Stimulated activated CD4-positive, alpha-beta T cell treated with anti-CD3 and anti-CD28 coated beads, TNF-alpha, amount 100 ng/mL, for 24 hours (primary cell): ENCODE data around the gene GNA12.
"Not testable (repeated sequence)": the region's sequence is repeated elsewhere in the genome, so short reads cannot be mapped to it uniquely, and the experiment has no call there.

ENCODE experiments used
- DNase-seq, 3 experiments: peaks; one replicate each; pipeline ENCODE4 v3.0.0-alpha.2; 2020; ENCODE audit warnings: low read depth in 3 of 3

The GNA12 gene

DNA sequence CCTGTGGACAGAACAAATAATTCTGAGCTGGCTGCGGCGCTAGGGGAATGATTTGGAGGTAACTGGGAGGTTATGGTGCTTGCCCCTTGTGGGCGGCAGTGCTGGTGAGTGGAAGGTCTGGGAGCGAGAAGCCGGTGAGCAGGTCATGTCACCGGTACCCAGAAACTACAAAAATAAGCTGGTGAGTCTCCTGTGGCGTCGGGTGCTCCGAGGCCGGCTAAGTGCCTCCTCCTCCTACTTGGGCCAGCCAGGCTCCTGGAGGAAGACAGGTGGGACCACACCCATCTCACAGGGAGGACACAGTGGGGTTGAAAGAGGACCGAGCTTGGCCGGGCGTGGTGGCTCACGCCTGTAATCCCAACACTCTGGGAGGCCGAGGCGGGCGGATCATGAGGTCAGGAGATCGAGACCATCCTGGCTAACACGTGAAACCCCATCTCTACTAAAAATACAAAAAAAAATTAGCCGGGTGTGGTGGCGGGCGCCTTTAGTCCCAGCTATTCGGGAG, 152.1 kb downstream of the GNA12 start:
- DNase-seq = not testable (repeated sequence)

DNA sequence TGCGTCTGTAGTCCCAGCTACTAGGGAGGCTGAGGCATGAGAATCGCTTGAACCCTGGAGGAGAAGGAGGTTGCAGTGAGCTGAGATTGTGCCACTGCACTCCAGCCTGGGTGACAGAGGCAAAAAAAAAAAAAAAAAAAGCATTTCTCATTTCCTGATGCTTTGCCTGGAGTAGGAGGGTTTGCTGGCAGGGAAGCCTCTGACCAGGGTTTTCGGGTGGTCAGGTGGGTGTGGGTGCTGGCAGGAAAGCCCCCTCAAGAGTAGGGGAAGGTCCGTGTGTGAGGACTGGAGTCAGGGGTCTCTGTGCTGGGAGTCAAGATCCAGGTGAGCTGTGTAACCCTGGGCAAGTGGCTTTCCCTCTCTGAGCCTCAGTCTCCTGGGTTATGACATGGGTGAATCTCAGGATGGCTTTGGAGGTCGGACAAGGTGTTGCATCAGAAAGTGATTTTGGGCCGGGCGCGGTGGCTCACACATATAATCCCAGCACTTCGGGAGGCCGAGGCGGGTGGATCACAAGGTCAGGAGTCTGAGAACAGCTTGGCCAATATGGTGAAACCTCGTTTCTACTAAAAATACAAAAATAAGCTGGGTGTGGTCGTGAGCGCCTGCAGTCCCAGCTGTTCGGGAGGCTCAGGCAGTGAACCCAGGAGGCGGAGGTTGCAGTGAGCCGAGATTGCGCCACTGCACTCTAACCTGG, 152.9 kb downstream of the GNA12 start:
- DNase-seq = no peak

DNA sequence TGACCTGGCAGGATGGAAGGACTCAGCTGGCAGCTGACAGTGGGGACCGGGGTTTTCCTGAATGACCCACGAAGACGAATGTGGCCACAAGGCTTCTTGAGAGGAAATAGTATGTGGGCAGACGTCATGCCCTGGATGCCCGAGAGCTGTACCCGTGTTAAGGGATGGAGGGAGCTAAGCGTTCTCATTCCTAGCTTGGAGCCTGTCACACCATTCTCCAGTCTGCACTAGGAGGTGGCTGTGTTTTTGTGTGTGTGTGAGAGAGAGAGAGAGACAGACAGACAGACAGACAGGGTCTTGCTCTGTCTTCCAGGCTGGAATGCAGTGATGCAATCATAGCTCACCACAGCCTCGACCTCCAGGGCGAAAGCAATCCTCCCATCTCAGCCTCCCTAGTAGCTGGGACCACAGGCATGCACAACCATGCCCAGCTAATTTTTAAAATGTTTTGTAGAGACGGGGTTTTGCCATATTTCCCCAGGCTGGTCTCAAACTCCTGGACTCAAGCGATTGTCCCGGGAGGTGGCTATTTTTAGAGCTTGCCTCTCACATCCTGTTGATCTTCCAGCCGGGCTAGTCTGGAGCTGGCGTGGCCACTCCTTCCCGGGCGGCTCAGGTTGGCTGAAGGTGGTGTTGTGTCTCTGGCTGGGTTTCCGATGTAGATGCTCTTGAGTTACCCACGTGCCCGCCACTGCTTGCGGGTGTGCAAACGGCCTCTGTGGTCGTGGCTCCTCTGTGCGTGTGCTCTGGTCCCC, 154.0 kb downstream of the GNA12 start:
- DNase-seq = no peak

DNA sequence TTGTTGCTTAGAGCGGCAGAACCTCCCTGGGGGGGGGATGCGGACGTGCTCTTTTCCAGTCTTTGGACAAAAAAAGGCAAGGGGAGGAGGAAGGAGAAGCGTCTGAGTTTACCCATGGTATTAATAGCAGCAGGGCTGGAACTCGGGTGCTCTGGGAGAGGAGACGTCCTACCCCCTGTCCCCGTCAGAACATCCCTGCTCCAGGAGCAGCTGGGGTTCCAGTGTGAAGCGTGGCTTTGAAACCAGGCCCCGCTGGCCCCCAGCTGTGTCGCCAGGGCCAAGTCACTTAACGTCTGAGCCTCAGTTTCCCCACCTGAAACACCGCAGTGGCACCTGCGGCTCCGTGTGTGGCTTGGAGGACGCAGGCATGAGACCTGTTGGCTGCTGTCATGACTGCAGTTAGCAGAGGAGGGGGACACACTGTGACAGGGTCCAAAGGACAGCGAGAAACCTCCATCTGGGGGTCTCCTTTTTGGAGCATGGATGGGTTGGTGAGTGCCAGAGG, 154.7 kb downstream of the GNA12 start:
- DNase-seq = no peak

DNA sequence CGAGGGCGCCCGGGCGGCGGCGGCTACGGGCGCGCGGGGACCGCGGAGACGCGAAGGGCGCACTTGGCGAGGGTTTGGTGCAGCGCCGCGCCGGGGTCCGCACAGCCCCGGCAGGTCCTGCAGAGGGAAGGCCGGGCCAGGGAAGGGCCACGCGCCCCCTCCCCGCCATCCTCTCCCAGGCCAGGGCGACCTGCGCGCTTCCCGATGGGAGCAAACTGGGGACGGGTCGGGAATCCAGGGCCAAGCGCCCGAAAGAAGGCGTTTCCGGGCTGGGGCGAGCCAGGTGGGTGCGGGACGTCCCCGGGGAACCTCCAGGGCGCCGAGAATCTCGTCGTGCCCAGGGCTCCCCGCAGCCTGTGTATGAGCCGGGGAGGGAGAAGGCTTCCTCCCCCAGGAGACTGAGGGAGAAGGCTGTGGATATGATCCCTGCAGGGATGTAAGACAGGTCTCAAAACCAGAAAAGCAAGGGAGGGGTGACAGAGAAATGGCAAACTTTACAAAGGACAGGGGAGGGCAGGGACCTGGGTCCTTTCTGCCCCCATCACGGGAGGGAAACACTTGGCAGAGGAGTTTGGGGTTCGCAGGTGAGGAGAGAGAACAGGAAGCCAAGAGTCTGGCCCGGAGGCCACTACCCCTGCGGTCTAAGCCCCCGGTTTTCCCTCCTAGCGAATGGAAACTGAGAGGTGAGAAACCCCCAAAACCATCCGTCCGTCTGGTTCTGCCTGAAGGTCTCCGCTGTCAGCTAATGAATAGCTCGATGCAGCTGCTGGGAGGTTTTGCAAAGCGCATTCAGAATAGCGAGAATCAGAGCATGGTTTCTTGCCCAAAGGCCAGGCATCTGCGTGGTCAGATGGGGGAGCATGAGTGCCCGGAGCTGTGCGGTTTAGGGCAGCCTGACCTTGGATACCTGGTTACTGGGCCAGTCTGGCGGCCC, 155.4 kb downstream of the GNA12 start:
- no peak for DNase-seq

DNA sequence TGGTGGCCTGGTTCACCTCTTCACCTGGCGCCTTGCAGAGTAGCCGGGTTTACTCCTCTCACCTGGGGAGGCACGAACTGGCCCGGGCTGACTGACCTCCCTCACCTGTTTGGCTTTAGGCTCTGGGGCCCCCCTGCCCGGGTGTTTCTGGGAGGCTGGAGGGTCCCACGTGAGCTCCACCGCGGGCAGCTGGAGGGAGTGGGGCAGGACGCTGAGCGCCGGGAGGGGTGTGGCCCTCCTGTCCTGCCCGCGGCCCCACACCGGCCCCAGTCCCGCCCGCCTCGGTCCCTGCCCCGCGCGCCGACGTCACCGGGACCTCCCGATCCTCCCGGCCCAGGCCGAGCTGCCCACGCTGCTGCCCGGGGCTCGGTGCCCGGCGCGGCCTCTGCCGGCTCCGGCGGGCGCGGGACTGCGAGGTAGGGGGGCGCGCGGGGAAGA, 156.2 kb downstream of the GNA12 start, which contains the start of gene AMZ1:
AMZ1 (plus strand) TSS at position 322 of the 438 bp plus-strand sequence. CDS start 12,250 bp downstream, outside the sequence.
- DNase-seq = no peak

DNA sequence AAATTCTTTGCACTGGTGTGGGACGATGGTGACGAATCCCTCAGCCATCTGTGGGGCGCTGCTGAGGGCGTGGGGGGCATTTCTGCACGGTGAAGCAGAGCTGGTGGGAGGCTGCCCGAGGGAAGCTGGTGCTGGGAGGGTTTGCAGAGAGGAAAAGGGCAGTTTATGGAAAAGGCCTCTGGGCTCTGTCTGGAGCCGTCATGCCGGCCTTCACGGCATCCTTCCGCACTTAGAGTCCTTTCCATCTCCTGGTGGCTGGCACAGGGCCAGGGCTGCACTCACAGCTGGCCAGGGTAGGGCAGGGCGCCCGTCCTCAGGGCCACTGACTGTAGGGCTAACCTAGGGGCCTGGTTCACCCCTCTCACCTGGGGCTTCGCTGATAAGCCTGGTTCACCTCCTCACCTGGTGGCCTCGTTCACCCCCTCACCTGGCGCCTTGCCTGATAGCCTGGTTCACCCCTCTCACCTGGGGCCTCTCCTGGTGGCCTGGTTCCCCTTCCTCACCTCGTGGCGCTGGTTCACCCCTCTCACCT, 156.7 kb downstream of the GNA12 start:
- DNase-seq = no peak

DNA sequence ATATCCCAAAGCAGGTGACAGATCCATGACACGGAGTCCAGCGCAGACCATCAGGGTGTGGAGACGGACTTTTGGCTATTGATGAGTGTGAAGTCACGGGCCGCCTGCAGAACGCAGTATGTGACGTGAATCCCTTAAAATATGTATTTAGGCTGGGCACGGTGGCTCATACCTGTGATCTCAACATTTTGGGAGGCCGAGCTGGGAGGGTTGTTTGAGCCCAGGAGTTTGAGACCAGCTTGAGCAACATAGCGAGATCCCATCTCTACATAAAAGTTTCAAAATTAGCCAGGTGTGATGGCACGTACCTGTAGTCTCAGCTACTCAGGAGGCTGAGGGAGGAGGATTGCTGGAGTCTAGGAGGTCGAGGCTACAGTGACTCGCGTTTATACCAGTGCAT, 158.0 kb downstream of the GNA12 start:
- DNase-seq = no peak

DNA sequence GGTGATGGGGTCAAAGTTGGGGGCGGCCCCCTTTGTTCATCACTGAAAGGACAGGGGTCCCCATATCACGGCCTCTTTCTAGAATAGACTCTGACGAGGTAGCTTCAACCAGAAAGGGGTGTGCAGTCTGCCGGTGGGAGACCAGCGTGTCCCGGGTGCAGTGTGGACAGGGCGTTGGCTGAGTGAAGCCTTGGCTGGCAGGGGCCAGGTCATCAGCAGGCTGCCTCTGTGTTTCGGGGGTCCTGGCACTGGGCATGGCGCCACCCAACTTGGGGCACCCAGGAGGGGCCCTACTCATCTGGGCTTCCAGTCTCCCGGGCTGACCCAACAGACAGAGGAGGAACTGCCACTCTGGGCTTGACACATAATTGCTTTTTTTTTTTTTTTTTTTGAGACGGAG, 159.6 kb downstream of the GNA12 start:
- DNase-seq = no peak

DNA sequence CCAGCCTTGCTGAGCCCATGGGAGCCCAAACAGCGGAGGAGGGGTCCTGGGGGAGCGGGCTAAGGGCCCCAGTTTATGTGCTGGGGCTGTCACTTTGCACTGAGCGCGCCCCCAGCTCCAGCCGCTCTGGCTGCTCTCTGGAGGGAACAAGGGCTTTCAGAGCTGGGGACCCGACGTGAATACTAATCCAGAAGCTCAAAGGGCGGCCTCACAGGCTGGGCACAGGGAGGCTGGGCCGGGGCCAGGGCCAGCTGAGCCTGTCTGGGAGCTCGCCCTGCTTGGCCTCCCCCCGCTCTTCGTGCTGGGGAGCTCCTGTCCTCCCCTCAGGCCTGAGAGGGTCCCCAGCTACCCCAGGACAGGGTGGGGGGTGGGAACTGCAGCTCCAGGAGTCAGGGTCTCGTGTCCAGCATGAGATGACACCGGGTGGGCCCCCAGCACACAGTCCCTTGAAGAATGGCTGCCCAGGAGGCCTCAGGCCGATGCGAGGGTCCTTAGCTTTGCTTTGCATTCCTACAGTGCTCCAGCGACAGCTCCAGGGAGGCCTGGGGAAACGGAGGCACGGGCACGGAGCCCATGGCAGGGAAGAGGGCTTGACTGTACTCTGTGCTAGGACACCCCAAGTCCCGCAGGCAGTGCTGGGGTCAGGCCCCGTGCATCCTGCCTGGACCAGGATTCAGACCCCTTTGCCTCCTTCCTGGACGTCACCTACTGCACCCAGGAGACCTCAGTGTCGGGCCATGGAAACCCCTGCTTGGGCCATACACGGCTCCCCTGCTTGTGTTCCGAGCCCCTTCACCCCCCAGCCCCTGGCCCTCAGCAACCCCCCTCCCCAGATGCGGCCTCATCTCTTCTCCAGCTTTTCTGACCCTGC, 161.9 kb downstream of the GNA12 start:
- DNase-seq = no peak

DNA sequence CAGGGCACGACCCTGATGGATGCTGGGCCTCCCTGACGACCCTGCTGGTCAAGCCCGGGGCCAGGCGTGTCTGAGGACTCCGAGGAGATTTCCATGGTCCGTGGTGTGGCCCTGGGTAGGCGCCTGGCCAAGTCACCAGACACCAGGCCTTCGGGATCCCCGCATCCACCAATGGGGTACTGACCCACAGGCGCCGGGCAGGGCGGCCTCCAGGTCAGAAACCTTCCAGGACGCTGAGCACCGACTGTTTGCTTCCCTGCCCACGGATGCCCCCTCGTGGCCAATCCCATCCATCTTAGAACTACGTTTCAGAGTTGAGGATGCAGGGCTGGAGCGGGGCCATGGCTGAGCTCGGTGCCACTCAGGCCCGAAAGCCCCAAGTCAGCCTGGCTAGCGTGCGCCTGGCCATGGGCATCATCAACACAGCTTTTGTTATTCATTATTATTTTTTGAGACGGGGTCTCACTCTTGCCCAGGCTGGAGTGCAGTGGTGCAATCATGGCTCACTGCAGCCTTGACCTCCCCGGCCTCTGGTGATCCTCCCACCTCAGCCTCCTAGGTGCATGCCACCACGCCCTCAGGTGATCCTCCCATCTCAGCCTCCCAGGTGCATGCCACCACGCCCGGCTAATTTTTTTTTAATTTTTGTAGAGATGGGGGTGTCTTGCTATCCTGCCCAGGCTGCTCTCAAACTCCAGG, 163.2 kb downstream of the GNA12 start:
- peak in 2 of 3 experiments; percentile 38 to 59 for DNase-seq

DNA sequence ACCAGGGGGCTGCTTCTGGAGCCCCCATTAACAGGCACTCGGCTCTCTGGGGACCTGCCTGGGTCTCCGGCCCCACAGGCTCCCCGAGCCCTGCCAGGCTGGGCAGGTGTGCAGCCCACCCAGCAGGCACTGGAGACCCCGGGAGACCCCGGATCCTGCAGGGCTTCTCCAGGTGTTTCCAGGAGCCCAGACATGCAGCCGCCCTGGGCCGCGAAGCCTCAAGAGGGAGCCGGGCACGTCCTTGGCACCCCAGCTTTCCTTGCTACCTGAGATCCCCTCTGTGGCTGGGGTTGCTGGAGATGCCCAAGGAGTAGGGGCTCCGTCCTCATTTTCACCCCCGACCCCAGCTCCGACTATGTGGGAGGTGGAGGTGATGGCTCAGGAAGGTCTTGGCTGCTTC, 163.9 kb downstream of the GNA12 start:
- DNase-seq = no peak

DNA sequence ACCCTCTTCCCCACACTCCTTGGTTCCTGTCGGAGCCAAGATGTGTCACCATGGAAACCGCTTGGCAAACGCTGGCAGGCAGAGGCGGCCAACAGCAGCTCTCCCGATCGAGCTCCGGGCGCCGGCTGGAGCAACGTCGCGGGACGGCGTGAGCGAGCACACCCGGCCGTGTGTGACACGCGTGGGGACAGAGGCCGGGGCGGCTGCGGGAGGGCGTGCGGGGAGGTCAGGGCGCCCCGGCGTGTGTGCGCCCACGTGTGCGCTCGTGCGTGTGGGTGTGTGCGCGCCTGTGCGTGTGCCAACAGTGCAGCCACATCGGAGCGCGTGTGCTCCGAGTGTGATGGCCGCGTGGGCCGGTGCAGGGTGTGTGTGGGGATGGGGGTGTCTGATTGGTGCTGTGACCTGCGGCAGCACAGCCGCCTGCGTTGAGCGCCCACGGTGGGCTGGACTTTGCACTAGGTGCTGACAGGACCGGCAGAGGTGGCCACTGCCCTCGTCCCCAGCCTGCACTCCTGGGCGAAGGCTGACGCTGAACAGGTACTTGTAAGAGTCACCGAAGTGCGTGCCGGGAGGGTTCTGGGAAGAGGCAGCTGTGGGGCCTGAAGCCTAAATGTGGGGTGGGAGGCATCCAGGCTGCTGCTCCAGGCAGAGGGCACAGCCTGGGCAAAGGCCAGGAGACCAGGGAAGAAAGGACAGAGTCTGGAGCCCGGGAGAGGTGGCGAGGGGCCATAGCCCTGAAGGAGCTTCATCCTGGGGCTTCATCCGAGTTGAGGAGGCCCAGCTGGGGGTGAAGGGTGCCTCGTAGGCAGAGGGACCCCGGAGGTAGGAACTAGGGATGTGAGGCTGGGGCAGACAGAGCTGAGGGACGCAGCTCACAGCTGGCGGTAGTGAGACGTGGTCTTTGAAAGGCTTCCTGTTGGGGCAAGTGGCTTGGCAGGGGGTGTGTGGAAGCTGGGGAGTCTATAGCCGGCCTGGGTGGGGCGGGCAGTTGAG, 164.7 kb downstream of the GNA12 start:
- not testable (repeated sequence) for DNase-seq

DNA sequence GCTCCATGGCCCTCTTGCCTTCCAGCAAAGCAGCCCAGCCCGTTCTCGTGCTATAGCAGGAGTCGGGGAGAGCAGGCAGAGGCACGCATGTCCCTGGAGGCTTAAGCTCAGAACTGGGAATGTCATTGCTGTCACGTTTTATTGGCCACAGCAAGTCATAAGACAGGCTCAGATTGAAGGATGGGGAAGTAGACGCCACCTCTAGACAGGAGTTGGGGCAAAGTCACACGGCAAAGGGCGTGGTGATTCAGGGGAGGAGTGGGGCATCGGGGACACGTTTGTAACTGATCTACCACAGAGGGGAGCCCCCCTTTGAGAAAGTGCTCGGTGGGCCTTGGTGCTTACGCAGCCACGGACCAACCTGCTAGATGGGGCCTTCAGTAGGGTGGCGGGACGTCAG, 165.7 kb downstream of the GNA12 start:
- DNase-seq = not testable (repeated sequence)
